Spinal cord (tissue), 10 donors: ENCODE measurements around the gene TTC38. TPM values are rescaled to one million over a fixed set of nuclear protein-coding genes. Genes with fewer than 3 reads are reported as not detected.
"Not testable (repeated sequence)": the region's sequence is repeated elsewhere in the genome, so short reads cannot be mapped to it uniquely, and the experiment has no call there.

Experiments
- DNase-seq, 6 donors: peaks; one replicate each; pipeline versions ENCODE4 v3.0.0 to v3.0.0-alpha.2; 2013 to 2015; ENCODE audit warnings: low spot score in 6 of 6, low read depth in 4 of 6
- H3K27ac ChIP-seq: one replicate; pipeline ENCODE4 v1.5.1; 2013; ENCODE audit warnings: low read depth, low read length, control low read depth
- H3K27me3 ChIP-seq: one replicate; pipeline ENCODE4 v1.6.1; 2013; ENCODE audit warnings: low read length; ENCODE audit not compliant: control insufficient read depth, insufficient read depth
- H3K36me3 ChIP-seq: one replicate; pipeline ENCODE4 v1.6.1; 2013; ENCODE audit warnings: low read length; ENCODE audit not compliant: control insufficient read depth, insufficient read depth
- H3K4me1 ChIP-seq: one replicate; pipeline ENCODE4 v1.6.1; 2013; ENCODE audit warnings: low read length; ENCODE audit not compliant: control insufficient read depth, insufficient read depth
- H3K4me3 ChIP-seq: one replicate; pipeline ENCODE4 v1.5.1; 2013; ENCODE audit warnings: low read depth, low read length, control low read depth
- H3K9me3 ChIP-seq: one replicate; pipeline ENCODE4 v1.6.1; 2013; ENCODE audit warnings: low read length; ENCODE audit not compliant: control insufficient read depth, insufficient read depth
- WGBS: methylation state at CpG from one replicate; pipeline ENCODE4 v1.1.5; 2013; ENCODE audit warnings: missing lambda C conversion rate; ENCODE audit not compliant: insufficient coverage; 5-methylcytosine and 5-hydroxymethylcytosine counted together
- polyA plus RNA-seq, 2 donors: library from polyadenylated mRNA; unstranded; fragments of 120-200 nt; gene quantifications; one replicate each; pipeline ENCODE4 v1.2.1, GENCODE V29; 2013; ENCODE audit not compliant: insufficient read length in 2 of 2
- total RNA-seq, 2 donors: library from RNA; depleted of rRNA in 1 of 2; stranded (reverse); fragments of 120-200 nt in 1 of 2; fragments of >200 nt in 1 of 2; gene quantifications; one replicate each; pipeline versions ENCODE4 v1.2.3 to v1.2.4, GENCODE V29; 2013 to 2014
- donor health status: healthy.

The TTC38 gene
- total and polyA plus RNA-seq, 4 donors, result 15.6 to 33.1 (median 27.3) TPM

DNA sequence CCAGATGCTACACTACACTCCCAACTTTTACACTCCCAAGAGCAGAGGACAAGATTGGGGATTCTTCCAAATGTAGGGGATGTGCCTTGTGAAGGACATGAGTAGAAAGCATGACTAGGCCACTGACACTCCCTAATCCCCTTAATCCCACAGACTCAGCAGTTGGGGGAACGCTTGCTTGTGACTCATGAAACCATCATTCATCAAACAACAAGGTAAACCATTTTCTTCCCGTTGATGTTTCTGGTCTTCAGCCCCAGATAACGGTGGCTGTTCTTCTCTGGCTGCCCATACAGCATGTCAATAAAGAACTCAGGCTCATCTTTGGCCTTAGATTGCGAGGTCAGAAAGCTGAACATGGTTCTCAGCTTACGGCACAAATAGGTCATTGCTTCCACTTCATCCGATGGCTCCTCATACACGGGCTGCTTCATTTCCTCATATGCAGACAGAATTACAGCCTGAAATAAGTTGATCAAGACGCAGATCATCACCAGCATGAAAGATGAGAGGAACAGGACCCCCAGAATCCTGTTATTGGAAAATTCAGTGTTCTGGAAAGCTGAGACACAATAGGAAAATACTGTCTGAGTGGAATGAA, 11.3 kb upstream of the TTC38 start:
- H3K27ac ChIP-seq, result no peak overlapping the region
- peaks cover 21% of the 10 kb centered on the region for H3K27me3 ChIP-seq
- 88% methylated on average over 6 of the region's 8 CpGs for WGBS
- H3K4me3 ChIP-seq, result no peak overlapping the region
- DNase-seq, result no peak
- H3K36me3 ChIP-seq, result no peaks in the 10 kb centered on the region
- H3K4me1 ChIP-seq, result no peaks in the 10 kb centered on the region
- peaks cover 12% of the 10 kb centered on the region for H3K9me3 ChIP-seq

DNA sequence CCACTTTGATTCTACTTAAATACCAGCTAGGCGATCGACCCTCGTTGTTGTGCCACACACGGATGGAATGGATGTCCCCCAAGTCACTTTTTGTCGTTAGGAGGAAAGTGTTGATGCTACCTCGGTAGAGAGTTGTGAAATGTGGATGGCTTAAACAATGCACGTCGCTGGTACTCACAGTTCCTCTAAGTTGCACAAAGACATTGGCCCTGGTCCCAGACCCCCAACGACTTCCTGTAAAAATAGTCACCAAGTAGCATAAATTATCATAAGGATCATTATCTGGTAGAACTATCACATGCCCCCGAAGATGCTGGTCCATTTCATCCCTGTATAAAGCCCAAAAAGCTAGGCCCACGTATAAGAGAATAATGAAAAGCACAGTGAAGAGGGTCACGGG, 8.4 kb upstream of the TTC38 start:
- DNase-seq, result no peak
- H3K9me3 ChIP-seq, result peaks cover 12% of the 10 kb centered on the region
- WGBS, result 75% methylated on average over 3 of the region's 12 CpGs
- H3K4me1 ChIP-seq, result peaks cover 7% of the 10 kb centered on the region
- no peak overlapping the region for H3K27ac ChIP-seq
- no peak overlapping the region for H3K4me3 ChIP-seq
- peaks cover 39% of the 10 kb centered on the region for H3K27me3 ChIP-seq
- H3K36me3 ChIP-seq, result no peaks in the 10 kb centered on the region

DNA sequence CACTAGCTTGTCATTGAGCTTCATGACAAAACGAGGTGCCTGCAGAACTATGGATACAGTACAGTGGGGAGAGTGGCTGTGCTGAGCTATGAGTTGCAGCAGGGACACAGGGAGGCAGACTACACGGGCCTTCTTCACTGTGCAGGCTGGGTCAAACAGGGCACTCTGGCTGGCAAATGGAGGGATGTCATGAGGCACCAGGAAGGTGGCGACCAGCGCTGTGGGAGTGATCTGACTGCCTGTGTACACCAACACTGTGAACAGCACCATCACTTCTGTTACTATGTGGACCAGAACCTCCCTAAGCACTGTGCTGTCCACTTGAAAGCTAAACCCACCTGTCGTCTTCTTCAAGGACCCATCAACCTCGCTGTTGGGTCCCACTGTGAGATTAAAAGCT, 7.8 kb upstream of the TTC38 start:
- peaks cover 39% of the 10 kb centered on the region for H3K27me3 ChIP-seq
- no peaks in the 10 kb centered on the region for H3K36me3 ChIP-seq
- H3K9me3 ChIP-seq, result peaks cover 12% of the 10 kb centered on the region
- 78% methylated on average over 6 of the region's 6 CpGs for WGBS
- H3K27ac ChIP-seq, result no peak overlapping the region
- H3K4me3 ChIP-seq, result no peak overlapping the region
- peaks cover 7% of the 10 kb centered on the region for H3K4me1 ChIP-seq
- no peak for DNase-seq

DNA sequence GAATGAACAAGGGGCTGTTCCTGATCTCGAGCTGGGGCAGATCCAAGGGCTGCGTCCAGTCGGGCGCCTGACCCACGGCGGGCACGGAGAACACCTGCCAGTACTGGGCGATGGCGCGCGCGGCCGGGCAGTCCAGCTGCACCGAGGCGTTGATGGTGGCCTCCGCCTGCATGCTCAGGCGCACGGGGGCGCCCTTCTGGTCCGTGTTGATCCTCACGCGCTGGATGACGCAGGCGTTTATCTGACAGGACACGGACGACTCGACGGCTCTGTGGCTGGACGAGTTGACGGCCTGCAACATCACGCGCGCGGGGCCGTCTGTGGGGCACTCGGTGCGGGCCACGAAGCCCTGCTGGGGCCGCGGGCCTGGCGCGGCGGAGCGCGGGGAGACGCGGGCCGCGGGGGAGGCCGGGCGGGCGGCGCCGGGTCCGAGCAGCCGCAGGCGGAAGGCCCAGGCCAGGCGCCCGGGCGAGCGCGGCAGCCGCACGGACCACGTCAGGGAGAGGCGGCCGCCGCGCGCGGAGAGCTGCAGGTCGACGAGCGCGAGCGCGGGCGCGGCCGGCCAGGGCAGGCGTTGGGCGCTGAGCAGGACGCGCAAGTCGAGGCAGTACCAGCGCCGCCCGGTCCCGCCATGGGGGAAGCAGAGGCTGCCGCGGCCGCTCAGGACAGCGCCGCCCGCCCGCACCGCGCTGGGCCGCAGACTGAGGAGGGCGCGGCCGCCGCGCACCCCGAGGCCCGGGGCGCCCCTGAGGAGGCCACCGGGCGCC, 5.2 kb upstream of the TTC38 start:
- peak in 2 of 6 donors; percentile 27 to 51 for DNase-seq
- no peaks in the 10 kb centered on the region for H3K36me3 ChIP-seq
- no peak overlapping the region for H3K27ac ChIP-seq
- peaks cover 12% of the 10 kb centered on the region for H3K4me1 ChIP-seq
- H3K9me3 ChIP-seq, result peaks cover 11% of the 10 kb centered on the region
- H3K4me3 ChIP-seq, result no peak overlapping the region
- WGBS, result 5% methylated on average over 109 of the region's 109 CpGs
- peaks cover 39% of the 10 kb centered on the region for H3K27me3 ChIP-seq

DNA sequence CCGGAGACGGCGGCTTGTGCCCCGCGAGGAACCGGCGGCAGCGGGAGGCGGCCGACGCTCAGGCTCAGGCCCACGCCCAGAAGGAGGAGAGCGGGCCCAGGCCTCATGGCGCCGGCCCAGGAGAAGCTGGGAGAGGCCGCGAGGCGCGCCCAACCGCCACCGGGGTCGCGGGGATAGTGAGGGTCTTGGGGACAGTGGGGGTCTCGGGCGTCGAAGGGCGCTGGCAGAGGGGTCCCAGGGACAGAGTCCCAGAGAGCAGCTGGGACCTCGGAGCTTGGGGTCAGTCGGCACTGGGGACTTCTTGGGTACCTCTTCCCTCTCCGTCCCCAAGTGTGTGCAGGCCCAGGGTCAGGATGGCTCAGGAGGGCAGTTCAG, 4.6 kb upstream of the TTC38 start, which contains the start of gene PKDREJ:
Gene PKDREJ, minus strand, starts transcription at position 128 of the 375 bp plus-strand sequence. Its CDS starts 21 bp downstream, at position 107.
- H3K4me3 ChIP-seq, result no peak within 1 kb of the TSS
- H3K27me3 ChIP-seq, result peaks cover 39% of the 10 kb centered on the region
- 34% methylated on average over 30 of the region's 30 CpGs for WGBS
- peaks cover 6% of the 10 kb centered on the region for H3K9me3 ChIP-seq
- H3K4me1 ChIP-seq, result peaks cover 13% of the 10 kb centered on the region
- peaks cover under 1% of the 10 kb centered on the region for H3K36me3 ChIP-seq
- H3K27ac ChIP-seq, result no peak within 1 kb of the TSS
- DNase-seq, result no peak

DNA sequence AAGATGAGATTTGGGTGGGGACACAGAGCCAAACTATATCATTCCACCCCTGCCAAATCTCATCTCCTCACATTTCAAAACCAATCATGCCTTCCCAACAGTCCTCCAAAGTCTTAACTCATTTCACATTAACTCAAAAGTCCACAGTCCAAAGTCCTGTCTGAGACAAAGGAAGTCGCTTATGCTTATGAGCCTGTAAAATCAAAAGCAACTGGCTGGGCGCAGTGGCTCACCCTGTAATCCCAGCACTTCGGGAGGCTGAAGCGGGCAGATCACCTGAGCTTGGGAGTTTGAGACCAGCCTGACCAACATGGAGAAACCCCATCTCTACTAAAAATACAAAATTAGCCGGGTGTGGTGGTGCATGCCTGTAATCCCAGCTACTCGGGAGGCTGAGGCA, 3.3 kb upstream of the TTC38 start:
- not testable (repeated sequence) for H3K27ac ChIP-seq, H3K9me3 ChIP-seq, DNase-seq, H3K36me3 ChIP-seq, H3K4me3 ChIP-seq
- Histone ChIP-seq H3K27me3 (peaks cover 32% of the 10 kb centered on the region), H3K4me1 (peaks cover 25% of the 10 kb centered on the region)
- WGBS, result 95% methylated on average over 2 of the region's 6 CpGs

DNA sequence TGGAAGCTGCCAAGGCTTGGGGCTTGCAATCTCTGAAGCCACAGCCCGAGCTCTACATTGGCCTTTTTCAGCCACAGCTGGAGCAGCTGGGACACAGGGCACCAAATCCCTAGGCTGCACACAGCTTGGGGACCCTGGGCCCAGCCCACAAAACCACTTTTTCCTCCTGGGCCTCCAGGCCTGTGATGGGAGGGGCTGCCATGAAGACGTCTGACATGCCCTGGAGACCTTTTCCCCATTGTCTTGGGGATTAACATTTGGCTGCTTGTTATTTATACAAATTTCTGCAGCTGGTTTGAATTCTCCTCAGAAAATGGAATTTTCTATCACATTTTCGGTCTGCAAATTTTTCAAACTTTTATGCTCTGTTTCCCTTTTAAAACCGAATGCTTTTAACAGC, 2.2 kb upstream of the TTC38 start:
- H3K4me1 ChIP-seq, result peaks cover 29% of the 10 kb centered on the region
- H3K27ac ChIP-seq, H3K4me3 ChIP-seq, H3K9me3 ChIP-seq, DNase-seq: not testable (repeated sequence)
- H3K27me3 ChIP-seq, result peaks cover 25% of the 10 kb centered on the region
- 100% methylated on average over 3 of the region's 4 CpGs for WGBS
- H3K36me3 ChIP-seq, result peaks cover 13% of the 10 kb centered on the region

DNA sequence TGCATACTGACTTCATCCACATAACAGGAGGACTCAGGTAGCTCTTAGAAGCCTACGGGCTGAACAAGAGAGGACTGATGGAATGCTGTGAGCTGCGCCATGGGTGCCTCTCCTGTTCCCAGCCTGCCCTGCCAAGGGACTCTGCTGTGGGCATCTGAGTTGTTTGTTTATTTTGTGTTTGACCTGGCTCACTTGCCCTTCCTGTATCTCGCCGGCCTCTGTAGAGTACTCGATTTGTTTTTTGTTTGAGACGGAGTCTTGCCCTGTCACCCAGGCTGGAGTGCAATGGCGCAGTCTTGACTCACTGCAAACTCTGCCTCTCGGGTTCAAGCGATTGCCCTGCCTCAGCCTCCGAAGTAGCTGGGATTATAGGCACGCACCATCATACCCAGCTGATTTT, 1.8 kb downstream of the TTC38 start:
- Histone ChIP-seq H3K9me3 (no peaks in the 10 kb centered on the region), H3K4me3 (no peak overlapping the region), H3K36me3 (peaks cover 39% of the 10 kb centered on the region), H3K4me1 (peaks cover 25% of the 10 kb centered on the region), H3K27me3 (no peaks in the 10 kb centered on the region), H3K27ac (no peak overlapping the region)
- DNase-seq, result no peak
- 89% methylated on average over 10 of the region's 11 CpGs for WGBS

DNA sequence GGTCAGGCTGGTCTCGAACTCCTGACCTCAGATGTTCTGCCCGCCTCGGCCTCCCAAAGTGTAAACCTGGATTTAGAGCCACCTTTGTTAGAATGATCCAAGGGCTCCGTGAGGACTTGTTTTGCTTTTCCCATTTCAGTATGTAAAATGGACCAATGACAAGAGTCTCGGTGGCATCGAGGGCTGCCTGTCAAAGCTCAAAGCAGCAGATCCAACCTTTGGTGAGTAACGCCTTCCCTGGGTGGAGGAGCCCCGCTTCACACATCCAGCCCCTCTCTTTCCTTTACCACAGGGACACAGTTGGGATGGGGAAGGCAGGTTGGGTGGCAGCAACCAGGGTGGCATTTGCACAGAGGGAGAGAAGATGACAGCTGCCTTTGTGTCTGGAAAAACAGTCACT, 4.4 kb downstream of the TTC38 start:
- Histone ChIP-seq H3K36me3 (peaks cover 50% of the 10 kb centered on the region), H3K9me3 (no peaks in the 10 kb centered on the region), H3K4me3 (no peak overlapping the region), H3K27me3 (no peaks in the 10 kb centered on the region), H3K4me1 (peaks cover 20% of the 10 kb centered on the region), H3K27ac (no peak overlapping the region)
- WGBS, result 88% methylated on average over 6 of the region's 8 CpGs
- no peak for DNase-seq
